ENCODE measurements around the gene COQ7.

GRCh38 chr16:19118938-19119431 lies 51.6 kb downstream of the COQ7 start:
- TF ChIP-seq, protein P1, sequence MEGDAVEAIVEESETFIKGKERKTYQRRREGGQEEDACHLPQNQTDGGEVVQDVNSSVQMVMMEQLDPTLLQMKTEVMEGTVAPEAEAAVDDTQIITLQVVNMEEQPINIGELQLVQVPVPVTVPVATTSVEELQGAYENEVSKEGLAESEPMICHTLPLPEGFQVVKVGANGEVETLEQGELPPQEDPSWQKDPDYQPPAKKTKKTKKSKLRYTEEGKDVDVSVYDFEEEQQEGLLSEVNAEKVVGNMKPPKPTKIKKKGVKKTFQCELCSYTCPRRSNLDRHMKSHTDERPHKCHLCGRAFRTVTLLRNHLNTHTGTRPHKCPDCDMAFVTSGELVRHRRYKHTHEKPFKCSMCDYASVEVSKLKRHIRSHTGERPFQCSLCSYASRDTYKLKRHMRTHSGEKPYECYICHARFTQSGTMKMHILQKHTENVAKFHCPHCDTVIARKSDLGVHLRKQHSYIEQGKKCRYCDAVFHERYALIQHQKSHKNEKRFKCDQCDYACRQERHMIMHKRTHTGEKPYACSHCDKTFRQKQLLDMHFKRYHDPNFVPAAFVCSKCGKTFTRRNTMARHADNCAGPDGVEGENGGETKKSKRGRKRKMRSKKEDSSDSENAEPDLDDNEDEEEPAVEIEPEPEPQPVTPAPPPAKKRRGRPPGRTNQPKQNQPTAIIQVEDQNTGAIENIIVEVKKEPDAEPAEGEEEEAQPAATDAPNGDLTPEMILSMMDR (conservative IDR thresholded peaks at IDR 0.05), result no peak
- no peak for TF ChIP-seq EZH2 (IDR thresholded peaks at IDR 0.05; ENCODE audit: low read depth)
